GM19238 (cell line): Measurements from ENCODE around the gene SESTD1.
"Not testable (repeated sequence)": the region's sequence is repeated elsewhere in the genome, so short reads cannot be mapped to it uniquely, and the experiment has no call there.

ENCODE experiments used
- DNase-seq: peaks from one replicate; pipeline ENCODE4 v3.0.0; 2011; ENCODE audit warnings: low spot score; ENCODE audit not compliant: insufficient read length

The SESTD1 gene

DNA sequence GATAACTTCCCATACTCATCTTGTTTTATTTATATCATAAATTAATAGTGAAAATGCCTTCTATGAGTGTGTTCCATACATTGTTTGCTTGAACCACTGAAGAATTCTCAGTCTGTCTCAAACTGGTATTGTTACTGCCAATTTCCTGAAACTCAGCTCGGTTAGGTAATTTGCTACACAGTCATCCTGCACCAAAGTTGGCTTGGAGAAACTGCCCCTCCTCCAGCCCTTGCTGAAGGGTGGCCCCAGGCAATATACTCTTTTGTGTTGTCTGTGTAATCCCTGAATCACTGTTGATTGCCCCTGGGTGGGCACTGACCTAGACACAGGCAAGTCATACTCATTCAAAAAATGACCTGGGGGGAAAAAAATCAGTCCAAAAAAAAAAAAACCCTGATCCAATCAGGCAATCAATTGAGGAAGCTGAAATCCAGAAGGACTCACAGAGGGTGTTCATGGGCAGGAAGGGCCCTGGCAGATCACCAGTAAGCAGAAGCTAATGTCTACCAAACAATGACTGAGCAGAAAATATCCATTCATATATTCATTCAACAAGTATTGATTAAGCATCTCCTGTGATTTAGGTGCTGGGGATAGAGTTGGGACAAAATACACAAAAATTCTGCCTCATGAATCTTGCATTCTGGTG, 3.8 kb upstream of the SESTD1 start:
- DNase-seq = no peak

DNA sequence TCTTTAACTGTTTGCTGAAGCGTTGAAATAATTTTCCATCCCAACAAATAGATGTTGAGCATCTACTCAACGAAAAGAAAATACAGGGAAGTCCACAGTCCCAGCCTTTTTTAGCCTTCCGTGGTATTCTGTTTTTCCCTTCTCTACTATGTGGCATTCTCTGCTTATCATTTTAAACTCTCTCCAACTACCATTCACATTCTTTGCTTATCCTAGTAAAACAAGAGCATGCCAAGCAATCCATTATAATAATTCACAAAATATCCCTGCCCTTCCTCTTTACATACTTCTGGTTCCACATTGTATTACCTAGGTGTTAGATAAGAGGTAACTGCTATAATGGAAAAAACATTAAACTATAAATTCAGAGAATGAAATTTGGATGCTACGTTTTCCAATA, 1.6 kb upstream of the SESTD1 start:
- no peak for DNase-seq

DNA sequence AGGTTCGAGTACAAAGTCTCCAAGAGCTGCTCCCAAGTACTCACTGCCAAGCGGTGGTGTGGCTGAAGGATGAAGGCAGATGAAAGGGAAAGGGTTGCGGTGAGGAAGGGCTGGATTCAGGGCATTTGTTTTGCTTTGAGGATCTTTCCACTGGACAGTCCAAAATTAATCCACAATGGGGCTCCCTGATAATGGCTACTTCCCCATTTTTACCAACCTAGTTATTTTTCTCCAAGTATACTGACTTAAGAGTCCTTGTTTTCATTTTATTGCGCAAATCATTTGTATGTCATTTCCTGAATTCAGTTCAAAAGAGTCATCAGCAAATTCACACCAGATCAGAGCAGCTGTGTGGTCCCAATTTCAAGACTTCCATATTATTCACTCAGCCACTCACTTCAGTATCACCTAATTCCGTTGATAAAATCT, 464 bp upstream of the SESTD1 start:
- no peak for DNase-seq

DNA sequence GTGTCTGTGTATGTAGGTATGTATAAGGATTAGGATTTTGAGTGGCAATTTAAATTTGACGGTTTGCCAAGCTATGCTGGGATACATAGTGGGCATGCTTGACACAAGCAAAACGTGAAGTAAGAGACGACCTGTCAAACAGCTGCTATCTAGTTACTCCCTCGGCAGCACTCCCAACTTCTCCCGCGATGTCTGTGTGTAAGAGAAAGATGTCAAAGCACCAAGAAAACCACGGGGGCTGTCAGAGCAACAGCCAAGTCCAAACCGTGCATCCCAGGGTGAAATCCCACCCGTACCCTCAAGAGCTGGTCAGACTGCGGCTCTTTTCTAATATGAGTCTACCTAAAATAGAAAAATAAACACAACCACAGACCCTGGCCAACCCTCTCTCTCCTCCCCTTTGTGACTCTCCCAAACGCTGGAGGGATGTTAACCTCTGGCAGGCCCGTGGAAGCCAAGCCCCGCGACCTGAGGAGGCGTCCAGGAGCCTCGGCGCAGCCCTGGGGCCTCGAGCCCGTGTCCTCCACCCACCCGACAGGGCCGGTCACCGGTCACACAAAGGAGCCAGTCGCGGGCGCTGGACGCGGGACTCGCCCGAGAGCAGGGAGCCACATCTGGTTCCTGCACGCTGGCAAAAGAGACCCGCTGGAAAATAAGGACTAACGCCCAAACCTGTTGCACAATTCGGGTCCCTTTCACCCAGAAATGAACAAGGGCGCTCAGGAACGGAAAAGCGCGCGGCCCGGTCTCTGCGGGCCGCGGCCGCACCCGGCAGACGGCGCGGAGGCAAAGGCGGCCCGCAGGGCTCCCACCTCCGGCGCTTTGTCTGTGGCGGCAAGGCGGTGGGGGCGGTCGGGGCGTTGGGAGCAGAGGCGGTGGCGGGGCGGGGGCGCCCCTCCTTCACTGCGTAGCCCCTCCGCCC, 925 bp downstream of the SESTD1 start:
- DNase-seq = peak; percentile 40

DNA sequence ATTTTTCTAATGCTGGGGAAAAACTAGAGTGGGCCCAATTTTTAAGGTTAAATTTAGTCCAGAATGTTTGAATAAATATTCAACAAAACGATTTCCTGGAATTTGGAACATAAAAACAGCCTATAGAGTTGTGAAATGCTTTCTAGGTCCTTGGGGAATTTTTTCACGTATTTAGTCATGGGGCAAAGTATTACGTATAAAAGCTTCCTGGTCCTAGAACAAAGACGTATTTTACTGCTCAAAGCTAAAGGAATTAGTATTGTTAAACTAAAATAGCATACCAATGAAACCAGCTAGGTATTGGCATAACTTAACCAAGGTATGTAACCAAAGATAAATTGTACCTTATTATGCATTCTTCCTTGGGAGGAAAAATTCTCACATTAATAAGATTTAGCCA, 1.6 kb downstream of the SESTD1 start:
- no peak for DNase-seq

DNA sequence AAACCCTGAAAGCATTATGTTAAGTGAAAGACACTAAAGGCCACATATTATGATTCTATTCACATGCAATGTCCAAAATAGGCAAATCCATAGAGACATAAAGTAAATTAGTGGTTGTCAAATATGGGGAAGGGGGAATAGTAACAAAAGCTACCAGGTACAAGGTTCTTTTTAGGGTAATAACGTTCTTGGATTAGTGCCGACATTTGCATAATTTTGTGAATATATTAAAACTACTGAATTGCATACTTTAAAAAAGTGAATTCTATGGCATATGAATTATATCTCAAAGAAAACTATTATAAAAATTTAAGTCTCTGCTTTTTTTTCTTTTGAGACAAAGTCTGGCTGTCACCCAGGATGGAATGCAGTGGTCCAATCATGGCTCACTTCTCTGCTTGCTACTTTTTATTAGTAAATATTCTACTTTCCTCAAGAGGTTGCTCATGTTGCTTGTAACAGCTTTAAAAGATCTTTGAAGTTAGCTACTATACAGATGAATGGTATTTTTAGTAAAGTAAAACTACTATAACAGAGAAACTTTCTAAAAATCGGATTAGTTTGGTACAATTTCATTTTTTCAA, 2.5 kb downstream of the SESTD1 start:
- no peak for DNase-seq

DNA sequence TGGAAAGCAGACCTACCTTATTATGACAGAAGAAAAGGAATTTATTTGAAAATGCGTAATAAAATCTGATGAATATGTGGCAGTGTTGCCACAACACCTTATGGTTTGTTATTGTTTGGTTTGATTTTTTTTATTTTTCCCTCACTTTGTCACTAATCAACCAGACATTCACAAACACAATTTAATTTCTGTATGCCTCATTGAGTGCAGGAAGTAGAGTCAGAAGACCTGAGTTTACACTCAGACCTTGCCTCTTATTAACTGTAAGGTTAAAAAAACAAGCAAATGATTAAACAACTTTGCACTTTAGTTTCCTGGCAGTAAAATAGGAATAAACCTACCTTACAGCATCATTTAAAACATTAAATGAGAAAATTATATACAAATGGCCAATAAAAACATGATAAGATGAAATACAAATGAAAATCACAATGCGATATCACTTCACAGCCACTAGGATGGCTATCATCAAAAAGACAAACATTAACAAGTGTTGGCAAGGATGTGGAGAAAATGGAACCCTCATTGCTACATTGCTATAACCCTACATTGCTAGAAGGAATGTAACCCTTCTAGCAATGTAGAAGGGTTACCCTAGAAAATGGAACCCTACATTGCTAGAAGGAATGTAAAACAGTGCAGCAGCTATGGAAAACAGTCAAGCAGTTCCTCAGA, 3.3 kb downstream of the SESTD1 start:
- no peak for DNase-seq

DNA sequence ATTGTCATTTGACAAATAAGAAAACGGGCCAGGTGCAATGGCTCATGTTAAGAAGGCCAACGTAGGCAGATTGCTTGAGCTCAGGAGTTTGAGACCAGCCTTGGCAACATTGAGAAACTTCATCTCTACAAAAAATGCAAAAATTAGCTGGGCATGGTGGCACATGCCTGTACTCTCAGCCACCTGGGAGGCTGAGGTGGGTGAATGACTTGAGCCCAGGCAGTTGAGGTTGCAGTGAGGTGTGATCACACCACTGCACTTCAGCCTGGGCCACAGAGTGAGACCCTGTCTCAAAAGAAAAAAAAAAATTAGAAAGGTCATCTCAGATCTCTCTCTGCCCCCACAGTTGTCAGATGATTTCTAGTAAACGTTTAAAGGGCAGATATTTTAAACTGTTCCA, 4.4 kb downstream of the SESTD1 start:
- DNase-seq = no peak

DNA sequence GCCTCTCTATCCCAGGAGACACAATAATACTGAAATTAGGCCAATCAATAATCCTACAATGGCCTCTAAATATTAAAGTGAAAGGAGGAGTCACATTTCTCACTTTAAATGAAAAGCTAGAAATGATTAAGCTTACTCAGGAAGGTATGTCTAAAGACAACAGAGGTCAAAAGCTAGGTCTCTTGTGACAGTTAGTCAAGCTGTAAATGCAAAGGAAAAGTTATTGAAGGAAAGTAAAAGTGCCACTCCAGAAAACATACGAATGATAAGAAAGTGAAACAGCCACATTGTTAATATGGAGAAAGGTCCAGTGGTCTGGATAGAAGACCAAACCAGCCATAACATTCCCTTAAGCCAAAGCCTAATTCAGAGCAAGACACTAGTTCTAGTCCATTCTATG, 9.5 kb downstream of the SESTD1 start:
- DNase-seq = no peak

DNA sequence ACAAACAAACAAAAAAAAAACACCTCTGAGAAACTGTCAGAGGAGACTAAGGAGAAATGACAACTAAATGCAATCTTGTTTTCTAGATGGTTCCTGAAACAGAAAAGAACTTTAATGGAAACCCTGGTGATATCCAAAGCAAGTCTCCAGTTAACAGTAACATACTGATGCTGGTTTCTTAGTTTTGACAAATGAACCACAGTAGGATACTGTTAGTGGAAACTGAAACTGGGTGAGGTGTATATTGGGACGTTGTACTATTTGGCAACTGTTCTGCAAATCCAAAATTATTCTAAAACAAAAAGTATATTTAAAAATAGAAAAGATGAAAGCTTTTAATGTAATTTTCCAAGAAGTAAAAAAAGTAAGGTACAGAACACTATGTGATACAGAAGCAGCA, 11.4 kb downstream of the SESTD1 start:
- DNase-seq = no peak

DNA sequence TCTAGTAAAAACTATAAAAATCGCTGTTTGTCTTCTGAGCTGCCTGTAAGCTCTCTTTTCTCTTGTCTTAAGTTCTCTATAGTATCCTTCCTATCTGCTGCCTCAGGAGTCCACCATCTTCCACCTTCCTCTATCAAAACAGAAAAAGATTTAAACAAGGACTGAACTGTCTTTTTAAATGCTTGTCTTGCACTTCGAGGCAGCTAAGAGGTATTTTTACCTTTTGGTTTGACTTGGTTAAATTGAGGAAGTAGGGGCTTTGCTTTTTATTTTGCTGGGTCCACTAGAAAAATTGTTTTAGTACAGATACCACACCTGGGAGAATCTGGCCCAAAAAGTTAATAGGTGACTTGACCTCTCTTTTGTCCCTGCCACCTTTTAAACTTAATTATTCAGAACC, 12.2 kb downstream of the SESTD1 start:
- DNase-seq = no peak

DNA sequence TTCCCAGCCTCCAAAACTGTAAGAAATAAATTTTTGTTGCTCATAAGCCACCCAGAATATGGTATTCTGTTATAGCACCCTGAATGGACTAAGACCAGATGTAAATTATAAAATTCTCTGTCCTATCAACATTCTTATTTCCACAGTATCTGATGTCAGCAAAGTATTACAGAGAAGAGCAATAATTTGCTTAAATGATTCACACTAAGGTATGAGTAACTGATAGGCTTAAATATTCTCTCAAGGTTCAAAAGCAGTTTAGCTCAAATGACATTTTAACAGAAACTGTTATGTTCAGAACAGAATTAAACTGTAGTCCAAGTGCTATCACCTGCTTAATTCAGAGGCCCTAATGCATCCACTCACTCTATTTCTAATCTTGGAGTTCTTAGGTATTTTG, 12.8 kb downstream of the SESTD1 start:
- DNase-seq = no peak

DNA sequence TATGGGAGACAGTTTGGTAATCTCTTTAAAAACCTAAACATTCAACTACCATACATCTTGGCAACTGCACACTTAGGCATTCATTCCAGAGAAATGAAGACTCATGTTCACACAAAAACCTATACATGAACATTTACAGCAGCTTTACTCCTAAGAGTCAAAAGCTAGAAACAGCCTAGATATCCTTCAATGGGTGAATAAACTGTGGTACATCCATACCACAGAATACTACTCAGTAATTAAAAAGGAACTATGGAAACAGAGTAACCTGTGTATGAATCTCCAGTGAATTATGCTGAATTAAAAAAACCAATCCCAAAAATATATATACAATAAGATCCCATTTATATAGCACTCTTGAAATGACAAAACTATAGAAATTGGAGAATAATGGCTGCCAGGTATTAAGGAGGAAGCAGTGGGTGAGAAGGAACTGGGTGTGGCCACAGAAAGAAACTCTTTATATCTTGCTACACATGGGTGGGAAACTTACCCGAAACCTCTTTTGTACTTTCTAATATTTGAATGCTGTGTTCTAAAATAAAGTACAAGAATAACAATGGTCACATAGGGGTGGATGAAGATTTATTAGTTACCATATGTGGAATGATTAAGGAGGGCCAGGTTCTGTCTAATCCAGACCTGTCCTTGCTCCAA, 13.7 kb downstream of the SESTD1 start:
- DNase-seq = no peak

DNA sequence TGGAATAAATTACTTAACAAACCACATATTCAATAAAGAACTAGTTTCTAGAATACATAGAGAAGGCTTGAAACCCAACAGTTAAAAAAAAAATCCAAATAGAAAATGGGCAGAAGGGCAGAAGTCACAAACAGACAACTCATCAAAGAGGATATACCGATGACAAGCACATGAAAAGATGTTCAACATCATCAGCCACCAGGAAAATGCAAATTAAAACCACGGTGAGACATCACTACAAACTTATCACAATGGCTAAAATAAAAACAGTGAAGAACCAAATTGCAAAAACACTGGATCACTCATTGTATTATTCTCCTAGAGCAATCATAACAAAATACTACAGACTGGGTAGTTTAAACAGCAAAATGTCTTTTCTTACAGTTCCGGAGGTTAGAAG, 14.5 kb downstream of the SESTD1 start:
- no peak for DNase-seq

DNA sequence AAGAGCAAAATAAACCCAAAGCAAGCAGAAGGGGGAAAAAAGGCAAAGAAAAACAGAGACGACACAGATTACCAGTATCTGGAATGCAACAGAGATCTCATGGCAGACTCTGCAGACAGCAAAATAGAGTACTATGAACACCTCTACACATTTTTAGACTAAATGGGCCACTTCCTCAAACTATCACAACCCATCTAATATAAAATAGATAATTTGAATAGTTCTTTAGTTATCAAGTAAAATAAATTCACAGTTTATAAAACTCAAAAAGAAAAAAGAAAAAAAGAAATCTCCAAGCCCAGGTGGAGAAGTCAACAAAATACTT, 16.6 kb downstream of the SESTD1 start:
- no peak for DNase-seq

DNA sequence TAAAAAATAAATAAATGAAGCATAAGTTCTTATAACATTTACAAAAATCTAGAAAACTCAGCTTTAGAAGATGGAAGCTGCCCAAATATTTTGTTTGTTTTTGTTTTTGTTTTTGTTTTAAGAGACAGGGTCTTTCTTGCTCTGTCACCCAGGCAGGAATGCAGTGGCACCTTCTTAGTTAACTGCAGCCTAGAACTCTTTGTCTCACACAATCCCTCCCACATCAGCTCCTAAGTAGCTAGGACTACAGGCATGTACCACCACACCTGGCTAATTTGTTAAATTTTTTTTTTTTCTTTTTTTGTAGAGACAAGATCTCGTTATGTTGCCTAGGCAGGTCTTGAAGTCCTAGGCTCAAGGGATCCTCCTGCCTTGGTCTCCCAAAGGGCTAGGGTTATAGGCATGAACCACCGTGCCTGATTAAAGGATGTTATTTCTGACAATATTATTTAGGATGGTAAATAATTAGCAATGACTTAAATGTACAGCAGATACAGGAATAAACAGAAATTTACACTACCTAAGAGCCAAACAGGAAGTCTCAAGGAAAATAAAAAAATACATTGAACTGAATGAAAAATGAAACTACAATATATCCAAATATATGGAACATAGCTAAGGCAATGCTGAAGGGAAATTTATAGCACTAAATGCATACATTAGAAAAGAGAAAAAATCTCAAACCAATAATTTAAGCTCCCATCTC, 17.2 kb downstream of the SESTD1 start:
- no peak for DNase-seq

DNA sequence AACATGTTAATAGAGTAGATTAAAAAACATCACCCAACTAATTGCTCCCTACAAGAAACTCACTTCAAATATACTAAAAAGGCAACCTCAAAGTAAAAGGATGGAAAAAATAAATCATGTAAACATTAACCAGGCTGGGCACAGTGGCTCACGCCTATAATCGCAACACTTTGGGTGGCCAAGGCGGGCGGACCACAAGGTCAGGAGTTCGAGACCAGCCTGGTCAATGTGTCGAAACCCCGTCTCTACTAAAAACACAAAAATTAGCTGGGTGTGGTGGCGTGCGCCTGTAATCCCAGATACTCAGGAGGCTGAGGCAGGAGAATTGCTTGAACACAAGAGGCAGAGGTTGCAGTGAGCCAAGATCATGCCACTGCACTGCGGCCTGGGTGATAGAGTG, 18.8 kb downstream of the SESTD1 start:
- not testable (repeated sequence) for DNase-seq

DNA sequence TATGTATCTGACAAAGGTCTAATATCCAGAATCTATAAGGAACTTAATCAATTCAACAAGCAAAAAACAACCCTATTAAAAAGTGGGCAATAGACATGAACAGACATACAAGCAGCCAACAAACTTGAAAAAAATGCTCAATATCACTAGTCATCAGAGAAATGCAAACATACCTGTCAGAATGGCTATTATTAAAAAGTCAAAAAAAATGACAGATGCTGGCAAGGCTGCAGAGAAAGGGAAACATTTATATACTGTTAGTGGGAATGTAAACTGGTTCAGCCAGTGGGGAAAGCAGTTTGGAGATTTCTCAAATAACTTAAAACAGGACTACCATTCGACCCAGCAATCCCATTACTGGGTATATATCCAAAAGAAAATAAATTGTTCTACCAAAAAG, 21.6 kb downstream of the SESTD1 start:
- no peak for DNase-seq

DNA sequence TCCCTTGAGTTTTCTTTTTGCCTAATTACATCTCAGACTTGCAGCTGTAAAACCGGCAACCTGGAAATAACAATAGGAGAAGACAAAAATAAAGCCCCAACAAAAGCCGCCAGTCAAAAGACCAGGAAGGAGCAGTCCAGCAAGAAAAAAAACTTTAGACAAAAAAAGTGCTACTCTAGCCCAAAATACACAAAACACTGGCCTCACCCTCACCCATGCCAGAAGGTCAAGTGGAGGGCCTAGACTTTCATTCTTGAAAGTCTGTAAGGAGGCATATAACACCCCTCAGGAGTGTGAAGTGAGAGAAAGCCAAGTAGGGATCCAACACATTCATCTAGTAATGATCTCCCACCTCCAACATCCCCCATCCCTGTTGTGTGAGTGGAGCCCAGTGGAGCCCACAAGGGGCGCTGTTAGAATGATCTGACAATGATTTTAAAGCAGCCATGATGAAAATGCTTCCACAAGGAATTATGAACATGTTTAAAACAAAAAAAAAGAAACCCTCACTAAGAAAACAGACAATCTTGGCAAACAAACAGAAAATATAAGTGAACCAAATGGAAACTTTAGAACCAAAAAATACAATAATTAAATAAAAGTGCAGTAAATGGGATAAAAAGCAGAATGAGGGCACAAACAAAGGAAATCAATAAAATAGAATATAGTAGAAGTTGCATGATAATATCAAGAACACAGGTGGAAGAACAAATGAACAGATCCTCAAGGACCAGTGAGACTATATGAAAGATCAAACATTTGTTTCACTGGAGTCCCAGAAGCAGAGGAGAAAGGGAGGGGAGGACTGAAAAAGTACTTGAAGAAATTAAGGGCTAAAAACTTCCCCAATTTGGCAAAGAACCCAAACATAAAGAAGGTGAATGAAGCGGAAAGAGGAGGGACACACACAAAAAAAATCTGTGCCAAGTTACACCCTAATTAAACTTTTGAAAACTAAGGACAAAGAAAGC, 23.9 kb downstream of the SESTD1 start:
- no peak for DNase-seq

DNA sequence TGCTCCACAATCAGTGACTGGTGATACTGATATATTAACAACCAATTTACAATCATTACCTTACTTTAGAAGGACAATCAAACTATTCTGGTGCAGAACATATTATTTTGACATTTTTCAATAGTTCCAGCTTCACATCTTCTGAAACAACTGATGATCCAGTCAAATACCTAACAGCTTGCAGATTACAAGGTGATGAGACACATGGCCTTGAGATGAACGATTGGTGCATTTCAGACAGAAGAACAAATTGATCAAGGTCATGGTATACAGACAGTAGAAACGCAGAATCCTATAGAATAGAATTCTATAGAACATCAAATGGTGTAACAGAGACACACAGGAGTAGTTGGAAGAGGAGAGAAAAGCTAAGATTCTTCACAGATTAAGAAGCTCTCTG, 24.8 kb downstream of the SESTD1 start:
- DNase-seq = no peak
